HG02852 (cell line): ENCODE results near the gene ANP32D.
"Not testable (repeated sequence)": the region's sequence is repeated elsewhere in the genome, so short reads cannot be mapped to it uniquely, and the experiment has no call there.

Experiments used
- ATAC-seq: cut with Tn5 transposase; IDR thresholded peaks from one replicate; pipeline ENCODE4 v1.9.1; 2021; ENCODE audit warnings: mild to moderate bottlenecking, moderate library complexity; ENCODE audit not compliant: unreplicated experiment

Gene ANP32D

DNA sequence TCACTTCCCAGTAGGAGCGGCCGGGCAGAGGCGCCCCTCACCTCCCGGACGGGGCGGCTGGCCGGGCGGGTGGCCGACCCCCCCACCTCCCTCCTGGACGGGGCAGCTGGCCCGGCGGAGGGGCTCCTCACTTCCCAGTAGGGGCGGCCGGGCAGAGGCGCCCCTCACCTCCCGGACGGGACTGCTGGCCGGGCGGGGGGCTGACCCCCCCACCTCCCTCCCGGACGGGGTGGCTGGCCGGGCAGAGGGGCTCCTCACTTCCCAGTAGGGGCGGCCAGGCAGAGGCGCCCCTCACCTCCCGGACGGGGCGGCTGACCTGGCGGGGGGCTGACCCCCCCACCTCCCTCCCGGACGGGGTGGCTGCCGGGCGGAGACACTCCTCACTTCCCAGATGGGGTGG lies 27.9 kb downstream of the ANP32D start:
- ATAC-seq, result not testable (repeated sequence)

DNA sequence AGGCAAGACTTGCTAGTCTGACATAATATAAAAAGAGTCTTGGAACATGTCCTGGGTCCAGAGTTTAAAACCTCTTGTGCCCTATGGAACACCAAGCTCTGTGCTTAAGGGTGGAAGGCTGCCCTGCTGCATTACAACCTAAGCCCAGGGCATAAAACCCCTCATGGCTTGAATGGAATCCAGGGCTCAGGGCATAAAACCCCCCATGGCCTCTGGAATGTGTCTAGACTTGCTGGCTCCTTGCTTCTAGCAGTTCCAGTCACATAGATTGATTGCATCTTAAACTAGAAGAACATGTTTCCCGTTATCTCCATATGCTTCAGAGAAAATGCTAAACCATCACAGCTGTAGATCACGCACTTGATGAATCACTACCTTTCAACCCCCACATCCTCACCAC lies 34.5 kb downstream of the ANP32D start:
- ATAC-seq, result not testable (repeated sequence)

DNA sequence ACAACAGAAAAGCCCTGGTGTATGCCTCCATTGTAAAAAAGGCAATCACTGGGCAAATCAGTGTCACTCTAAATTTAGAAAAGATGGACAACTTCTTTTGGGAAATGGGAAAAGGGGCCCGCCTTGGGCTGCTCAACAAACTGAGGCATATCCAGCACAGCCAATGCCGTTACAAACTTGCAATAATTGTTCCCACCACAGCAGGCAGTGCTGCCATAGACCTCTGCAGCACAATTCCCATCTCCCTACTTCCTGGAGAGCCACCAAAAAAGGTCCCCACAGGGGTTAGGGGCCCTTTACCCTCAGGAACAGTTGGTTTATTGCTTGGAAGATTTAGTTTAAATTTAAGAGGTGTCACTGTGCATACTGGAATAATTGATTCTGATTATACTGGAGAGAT lies 36.6 kb downstream of the ANP32D start:
- no peak for ATAC-seq

DNA sequence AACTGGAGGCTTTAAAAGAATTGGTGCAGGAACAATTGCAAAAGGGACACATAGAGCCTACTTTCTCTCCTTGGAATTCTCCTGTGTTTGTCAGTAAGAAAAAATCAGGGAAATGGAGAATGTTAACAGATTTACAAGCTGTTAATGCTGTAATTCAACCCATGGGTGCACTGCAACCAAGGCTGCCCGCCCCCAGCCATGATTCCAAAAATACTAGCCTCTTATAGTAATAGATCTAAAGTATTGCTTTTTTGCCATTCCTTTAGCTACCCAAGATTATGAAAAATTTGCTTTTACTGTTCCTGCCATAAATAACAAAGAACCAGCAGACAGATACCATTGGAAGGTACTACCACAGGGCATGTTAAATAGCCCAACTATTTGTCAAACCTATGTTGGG lies 37.8 kb downstream of the ANP32D start:
- no peak for ATAC-seq

DNA sequence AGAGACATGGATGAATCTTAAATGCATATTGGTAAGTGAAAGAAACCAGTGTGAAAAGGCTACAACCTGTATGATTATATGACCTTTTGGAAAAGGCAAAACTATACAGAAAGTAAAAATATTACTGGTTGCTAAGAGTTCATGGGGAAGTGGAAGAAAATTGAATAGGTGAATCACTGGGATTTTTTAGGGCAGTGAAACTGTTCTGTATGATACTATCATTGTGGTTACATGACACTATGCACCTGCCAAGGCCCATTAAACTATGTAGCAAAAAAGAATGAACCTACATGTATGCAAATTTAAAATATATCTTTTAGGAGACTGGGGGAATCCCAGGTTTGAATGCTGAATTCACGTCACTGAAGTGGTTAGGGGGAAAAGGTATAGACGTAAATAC lies 40.5 kb downstream of the ANP32D start:
- ATAC-seq, result peak; percentile 91

DNA sequence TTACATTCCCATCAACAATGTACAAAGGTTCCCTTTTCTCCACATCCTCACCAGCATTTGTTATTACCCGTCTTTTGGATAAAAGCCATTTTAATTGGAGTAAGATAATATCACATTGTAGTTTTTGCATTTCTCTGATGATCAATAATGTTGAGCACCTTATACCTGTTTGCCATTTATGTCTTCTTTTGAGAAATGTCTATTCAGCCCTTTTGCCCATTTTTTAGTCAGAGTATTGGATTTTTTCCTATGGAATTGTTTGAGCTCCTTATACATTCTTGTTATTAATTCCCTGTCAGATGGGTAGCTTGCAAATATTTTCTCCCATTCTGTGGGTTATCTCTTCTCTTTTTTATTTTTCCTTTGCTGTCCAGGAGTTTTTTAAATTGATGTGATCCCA lies 42.4 kb downstream of the ANP32D start:
- ATAC-seq, result no peak

DNA sequence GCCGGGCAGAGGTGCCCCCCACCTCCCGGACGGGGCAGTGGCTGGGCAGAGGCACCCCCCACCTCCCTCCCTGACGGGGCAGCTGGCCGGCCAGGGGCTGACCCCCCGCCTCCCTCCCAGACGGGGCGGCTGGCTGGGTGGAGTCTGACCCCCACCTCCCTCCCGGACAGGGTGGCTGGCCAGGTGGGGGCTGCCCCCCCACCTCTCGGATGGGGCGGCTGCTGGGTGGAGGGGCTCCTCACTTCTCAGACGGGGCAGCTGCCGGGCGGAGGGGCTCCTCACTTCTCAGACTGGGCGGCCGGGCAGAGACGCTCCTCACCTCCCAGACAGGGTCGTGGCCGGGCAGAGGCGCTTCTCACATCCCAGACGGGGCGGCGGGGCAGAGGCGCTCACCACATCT lies 48.0 kb downstream of the ANP32D start:
- not testable (repeated sequence) for ATAC-seq
